WTC11 (cell line): Measurements from ENCODE around the gene PFN2. TPM values are rescaled to one million over a fixed set of nuclear protein-coding genes. Genes with fewer than 3 reads are reported as not detected.

Source experiments
- ATAC-seq: fragments of 200-7000 bp; cut with Tn5 transposase; 2 replicates; pipeline ENCODE4 v1.10.0; 2021; ENCODE audit warnings: mild to moderate bottlenecking, moderate library complexity
- CTCF ChIA-PET: fragments of 300-600 bp; sonication (Branson Sonifier 250); formaldehyde crosslinking; loops from one replicate; lab custom pipeline; 2021; ENCODE audit warnings: antibody characterized with exemption; lab: Charles Lee
- POLR2A ChIA-PET: fragments of 350-600 bp; sonication (Branson Sonifier 250); formaldehyde crosslinking; loops from one replicate; lab custom pipeline; 2021; ENCODE audit warnings: antibody characterized with exemption; lab: Charles Lee
- DNase-seq: peaks from one replicate; pipeline ENCODE4 v3.0.0; 2021; ENCODE audit warnings: low spot score
- H3K27ac Mint-ChIP-seq: 2 replicates; pipeline ENCODE4 v1.8.0; 2021; ENCODE audit warnings: mixed read lengths
- H3K27me3 Mint-ChIP-seq: 2 replicates; pipeline ENCODE4 v1.8.0; 2021; ENCODE audit warnings: low read depth, mild to moderate bottlenecking, moderate library complexity, mixed read lengths
- H3K36me3 Mint-ChIP-seq: 2 replicates; pipeline ENCODE4 v1.8.0; 2021; ENCODE audit warnings: mixed read lengths
- H3K4me1 Mint-ChIP-seq: 2 replicates; pipeline ENCODE4 v1.8.0; 2022; ENCODE audit warnings: mixed read lengths
- H3K4me3 Mint-ChIP-seq: 2 replicates; pipeline ENCODE4 v1.8.0; 2021; ENCODE audit warnings: mild to moderate bottlenecking, moderate library complexity, mixed read lengths
- H3K9me3 Mint-ChIP-seq: 2 replicates; pipeline ENCODE4 v1.8.0; 2021; ENCODE audit warnings: mixed read lengths
- CTCF ChIP-seq: fragments of 200-600 bp; IDR thresholded peaks from 2 replicates; pipeline ENCODE4 v1.8.0; 2022; ENCODE audit warnings: antibody characterized with exemption
- EMX1 ChIP-seq: fragments of 250-450 bp; sonication (Bioruptor Pico); IDR thresholded peaks from 2 replicates; pipeline ENCODE4 v1.8.0; 2021; ENCODE audit warnings: mild to moderate bottlenecking
- ERG ChIP-seq: fragments of 250-450 bp; sonication (Bioruptor Pico); IDR thresholded peaks from 2 replicates; pipeline ENCODE4 v1.8.0; 2021; ENCODE audit warnings: mild to moderate bottlenecking
- ETV6 ChIP-seq: sonication (generic); formaldehyde crosslinking; IDR thresholded peaks from 2 replicates; pipeline ENCODE4 v1.8.1; 2022; ENCODE audit warnings: mild to moderate bottlenecking, missing genetic modification reagents
- FOXJ3 ChIP-seq: sonication (generic); formaldehyde crosslinking; IDR thresholded peaks from 2 replicates; pipeline ENCODE4 v1.9.0; 2021; ENCODE audit warnings: missing genetic modification reagents, mild to moderate bottlenecking, borderline replicate concordance
- GTF2I ChIP-seq: fragments of 250-450 bp; sonication (Bioruptor Pico); conservative IDR thresholded peaks from 2 replicates; pipeline ENCODE4 v1.4.0; 2021; ENCODE audit warnings: mild to moderate bottlenecking
- HMGA2 ChIP-seq: fragments of 250-450 bp; sonication (Bioruptor Pico); IDR thresholded peaks from 2 replicates; pipeline ENCODE4 v1.4.0; 2021; ENCODE audit warnings: mild to moderate bottlenecking, moderate library complexity
- HMGXB4 ChIP-seq: sonication (generic); formaldehyde crosslinking; IDR thresholded peaks from 2 replicates; pipeline ENCODE4 v1.8.1; 2023; ENCODE audit warnings: mild to moderate bottlenecking, moderate library complexity, missing genetic modification reagents
- IRF1 ChIP-seq: sonication (generic); formaldehyde crosslinking; IDR thresholded peaks from 2 replicates; pipeline ENCODE4 v1.8.0; 2023; ENCODE audit warnings: missing genetic modification reagents
- MAX ChIP-seq: sonication (generic); formaldehyde crosslinking; IDR thresholded peaks from 2 replicates; pipeline ENCODE4 v1.8.0; 2022; ENCODE audit warnings: mild to moderate bottlenecking, missing genetic modification reagents
- MLX ChIP-seq: sonication (generic); formaldehyde crosslinking; IDR thresholded peaks from 2 replicates; pipeline ENCODE4 v1.8.1; 2023; ENCODE audit warnings: mild to moderate bottlenecking, missing genetic modification reagents, moderate library complexity
- NFATC4 ChIP-seq: fragments of 250-450 bp; sonication (Bioruptor Pico); IDR thresholded peaks from 2 replicates; pipeline ENCODE4 v1.9.0; 2021; ENCODE audit warnings: mild to moderate bottlenecking
- NFYB ChIP-seq: sonication (generic); formaldehyde crosslinking; conservative IDR thresholded peaks from 2 replicates; pipeline ENCODE4 v1.8.0; 2022; ENCODE audit warnings: low read depth, missing genetic modification reagents
- PREB ChIP-seq: sonication (generic); formaldehyde crosslinking; IDR thresholded peaks from 2 replicates; pipeline ENCODE4 v1.8.1; 2022; ENCODE audit warnings: mild to moderate bottlenecking, missing genetic modification reagents, moderate library complexity, borderline replicate concordance
- RORB ChIP-seq: fragments of 250-450 bp; sonication (Bioruptor Pico); IDR thresholded peaks from 2 replicates; pipeline ENCODE4 v1.9.0; 2021; ENCODE audit warnings: mild to moderate bottlenecking
- SMAD3 ChIP-seq: sonication (generic); formaldehyde crosslinking; IDR thresholded peaks from 2 replicates; pipeline ENCODE4 v1.8.0; 2022; ENCODE audit warnings: missing genetic modification reagents, mild to moderate bottlenecking, borderline replicate concordance
- SOX15 ChIP-seq: fragments of 250-450 bp; sonication (Bioruptor Pico); IDR thresholded peaks from 2 replicates; pipeline ENCODE4 v1.9.0; 2021; ENCODE audit warnings: mild to moderate bottlenecking
- TCF7 ChIP-seq: sonication (generic); formaldehyde crosslinking; IDR thresholded peaks from 2 replicates; pipeline ENCODE4 v1.8.0; 2022; ENCODE audit warnings: mild to moderate bottlenecking, low read depth, missing genetic modification reagents, moderate library complexity
- TP53 ChIP-seq: sonication (generic); formaldehyde crosslinking; IDR thresholded peaks from 2 replicates; pipeline ENCODE4 v1.8.1; 2023; ENCODE audit warnings: mild to moderate bottlenecking, missing genetic modification reagents
- ZBTB21 ChIP-seq: sonication (generic); formaldehyde crosslinking; IDR thresholded peaks from 2 replicates; pipeline ENCODE4 v1.8.1; 2023; ENCODE audit warnings: mild to moderate bottlenecking, missing genetic modification reagents, borderline replicate concordance
- ZNF121 ChIP-seq: sonication (generic); formaldehyde crosslinking; IDR thresholded peaks from 2 replicates; pipeline ENCODE4 v1.8.0; 2023; ENCODE audit warnings: missing genetic modification reagents
- ZNF317 ChIP-seq: sonication (generic); formaldehyde crosslinking; IDR thresholded peaks from 2 replicates; pipeline ENCODE4 v1.8.1; 2023; ENCODE audit warnings: low read depth, mild to moderate bottlenecking, moderate library complexity, missing genetic modification reagents, borderline replicate concordance
- ZNF396 ChIP-seq: fragments of 250-450 bp; sonication (Bioruptor Pico); IDR thresholded peaks from 2 replicates; pipeline ENCODE4 v1.8.0; 2021; ENCODE audit warnings: mild to moderate bottlenecking, moderate library complexity, borderline replicate concordance
- ZNF416 ChIP-seq: fragments of 250-450 bp; sonication (Bioruptor Pico); IDR thresholded peaks from 2 replicates; pipeline ENCODE4 v1.9.0; 2021; ENCODE audit warnings: mild to moderate bottlenecking, inconsistent platforms
- ZNF423 ChIP-seq: fragments of 250-450 bp; sonication (Bioruptor Pico); IDR thresholded peaks from 2 replicates; pipeline ENCODE4 v2.1.2; 2022; ENCODE audit warnings: mild to moderate bottlenecking, moderate library complexity
- ZNF425 ChIP-seq: fragments of 250-450 bp; sonication (Bioruptor Pico); conservative IDR thresholded peaks from 2 replicates; pipeline ENCODE4 v1.9.0; 2021; ENCODE audit warnings: mild to moderate bottlenecking
- ZNF512 ChIP-seq: sonication (generic); formaldehyde crosslinking; IDR thresholded peaks from 2 replicates; pipeline ENCODE4 v1.8.1; 2022; ENCODE audit warnings: missing genetic modification reagents, borderline replicate concordance
- total RNA-seq: library from RNA; stranded (reverse); gene quantifications from 3 replicates; pipeline ENCODE4 v1.2.3, GENCODE V29; 2021

PFN2 gene
- total RNA-seq, 1 experiment from 2014 or later, result 158 TPM

- ChIA-PET CTCF (no interaction called here), POLR2A (interaction anchor here (1.0 kb wide), 1 partner anchor 220 kb away, joined by 3 read pairs; no protein-coding TSS in a partner anchor)
- H3K4me1 Mint-ChIP-seq, result peaks cover 48% of the 10 kb centered on the region
- no peak overlapping the region for H3K4me3 Mint-ChIP-seq
- no peaks in the 10 kb centered on the region for H3K27me3 Mint-ChIP-seq
- TF ChIP-seq ZNF416, result no peak
- TF ChIP-seq RORB, result no peak
- no peak for TF ChIP-seq ZNF396 (CRISPR knock-in tag)
- TF ChIP-seq ZNF512 (CRISPR knock-in tag), result no peak
- no peak for TF ChIP-seq SOX15 (CRISPR knock-in tag)
- TF ChIP-seq ZNF121, result no peak
- no peak for TF ChIP-seq HMGA2 (CRISPR knock-in tag)
- no peak for TF ChIP-seq ZNF317 (CRISPR knock-in tag)
- no peak for TF ChIP-seq SMAD3
- TF ChIP-seq TP53 (CRISPR knock-in tag), result no peak
- no peak for TF ChIP-seq NFATC4 (CRISPR knock-in tag)
- no peak for TF ChIP-seq ZNF425 (CRISPR knock-in tag)
- no peak for TF ChIP-seq ZNF423
- no peak for TF ChIP-seq TCF7 (CRISPR knock-in tag)
- TF ChIP-seq ERG (CRISPR knock-in tag), result no peak
- TF ChIP-seq ETV6, result no peak
- TF ChIP-seq IRF1 (CRISPR knock-in tag), result no peak
- TF ChIP-seq MAX (CRISPR knock-in tag), result no peak
- TF ChIP-seq MLX (CRISPR knock-in tag), result no peak
- TF ChIP-seq FOXJ3 (CRISPR knock-in tag), result no peak
- DNase-seq (no peak), ATAC-seq (no peak)
- H3K36me3 Mint-ChIP-seq, result peaks cover 46% of the 10 kb centered on the region
- 0 out of 2 replicates have a peak overlapping the region, but pooled peaks have one; percentile 33 for H3K27ac Mint-ChIP-seq
- no peaks in the 10 kb centered on the region for H3K9me3 Mint-ChIP-seq
These were observed 6.4 kb downstream of the PFN2 start for GRCh38 chr3:149964291-149964690.

- DNase-seq, result no peak
- Mint-ChIP-seq H3K36me3 (peaks cover 46% of the 10 kb centered on the region), H3K4me1 (peaks cover 44% of the 10 kb centered on the region), H3K27me3 (no peaks in the 10 kb centered on the region), H3K4me3 (no peak overlapping the region), H3K9me3 (no peaks in the 10 kb centered on the region), H3K27ac (no peak overlapping the region)
- CTCF ChIA-PET, result no interaction called here
- ATAC-seq, result no peak
- POLR2A ChIA-PET, result no interaction called here
- TF ChIP-seq EMX1 (CRISPR knock-in tag) (no peak), CTCF (no peak), PREB (CRISPR knock-in tag) (no peak), HMGXB4 (CRISPR knock-in tag) (no peak), TP53 (CRISPR knock-in tag) (no peak), NFATC4 (CRISPR knock-in tag) (no peak), ZNF416 (no peak), ZBTB21 (CRISPR knock-in tag) (no peak), GTF2I (no peak), NFYB (CRISPR knock-in tag) (no peak)
These were observed 7.2 kb downstream of the PFN2 start for GRCh38 chr3:149963485-149963884.
